Retinal pigment epithelial cell (primary cell): ENCODE measurements around the gene DVL2.

ENCODE experiments used
- DNase-seq: peaks from one replicate; pipeline ENCODE4 v3.0.0-alpha.2; 2010; ENCODE audit warnings: low read depth
- H3K4me3 ChIP-seq: 2 replicates; pipeline ENCODE4 v1.5.1; 2011; ENCODE audit warnings: mild to moderate bottlenecking, low read length, control low read depth, moderate library complexity
- CTCF ChIP-seq: conservative IDR thresholded peaks from 2 replicates; pipeline ENCODE4 v1.5.1; 2011; ENCODE audit warnings: low read depth, low read length, control low read depth, inconsistent platforms

The DVL2 gene

GRCh38 chr17:7204336-7204735 is 30.0 kb downstream of the DVL2 start:
- TF ChIP-seq CTCF = no peak
- H3K4me3 ChIP-seq = peak overlapping the region; percentile 73
- no peak for DNase-seq

GRCh38 chr17:7203391-7203790 is 30.9 kb downstream of the DVL2 start:
- H3K4me3 ChIP-seq = no peak overlapping the region
- TF ChIP-seq CTCF = no peak
- DNase-seq = no peak

DNA sequence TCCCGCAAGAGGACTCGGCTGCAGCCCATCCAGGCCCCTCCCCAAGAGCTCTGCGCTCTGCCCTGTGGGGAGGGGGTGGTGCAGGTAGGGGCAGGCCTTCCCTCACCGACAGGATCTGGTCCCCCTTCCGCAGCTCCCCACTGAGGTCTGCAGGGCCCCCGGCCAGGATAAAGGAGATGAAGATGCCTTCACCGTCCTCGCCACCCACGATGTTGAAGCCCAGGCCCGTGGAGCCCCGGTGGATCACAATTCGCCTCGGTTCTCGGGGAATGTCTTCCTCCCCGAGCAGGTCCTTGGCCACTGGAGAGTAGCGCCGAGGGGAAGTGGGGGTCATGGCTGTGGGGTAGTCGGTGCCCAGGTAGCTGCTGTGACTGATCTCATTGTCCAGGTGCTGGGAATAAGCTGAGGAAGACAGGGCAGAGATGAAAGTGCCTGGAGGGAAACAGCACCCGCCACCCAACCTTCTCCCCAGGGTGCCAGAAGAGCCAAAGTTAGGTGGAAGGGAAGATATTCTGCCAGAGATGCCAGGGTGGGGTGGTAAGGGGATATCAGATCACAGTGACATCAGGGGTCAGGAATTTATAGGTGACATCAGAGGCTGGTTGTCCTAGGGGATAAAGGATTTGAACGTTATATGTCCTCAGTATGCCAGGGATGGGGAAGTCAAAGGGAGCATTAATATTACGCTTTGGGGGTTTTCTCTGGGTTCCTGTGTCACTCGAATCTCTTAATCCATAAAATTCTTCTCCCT is 37.5 kb downstream of the DVL2 start:
- DNase-seq = no peak
- no peak for TF ChIP-seq CTCF
- H3K4me3 ChIP-seq = no peak overlapping the region

DNA sequence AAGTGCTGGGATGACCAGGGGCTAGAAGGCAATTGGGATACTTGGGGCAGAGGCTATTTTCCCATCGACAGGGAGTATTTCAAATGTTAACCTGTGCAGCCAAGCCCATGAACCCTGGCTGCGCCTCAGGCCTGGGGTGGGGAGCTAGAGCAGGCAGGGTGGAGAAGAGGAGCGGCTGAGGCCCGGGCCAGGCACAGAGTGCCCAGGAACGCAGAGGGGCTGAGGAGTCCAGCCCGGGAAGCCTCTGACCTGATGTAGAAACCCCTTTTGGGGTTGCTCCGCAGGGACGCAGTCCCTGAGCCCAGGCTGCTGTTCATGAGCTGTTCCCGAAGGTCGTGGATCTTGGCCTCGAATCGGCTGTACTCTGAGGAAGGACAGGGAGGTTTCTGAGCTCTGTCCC is 38.3 kb downstream of the DVL2 start:
- no peak for TF ChIP-seq CTCF
- DNase-seq = no peak
- H3K4me3 ChIP-seq = no peak overlapping the region

DNA sequence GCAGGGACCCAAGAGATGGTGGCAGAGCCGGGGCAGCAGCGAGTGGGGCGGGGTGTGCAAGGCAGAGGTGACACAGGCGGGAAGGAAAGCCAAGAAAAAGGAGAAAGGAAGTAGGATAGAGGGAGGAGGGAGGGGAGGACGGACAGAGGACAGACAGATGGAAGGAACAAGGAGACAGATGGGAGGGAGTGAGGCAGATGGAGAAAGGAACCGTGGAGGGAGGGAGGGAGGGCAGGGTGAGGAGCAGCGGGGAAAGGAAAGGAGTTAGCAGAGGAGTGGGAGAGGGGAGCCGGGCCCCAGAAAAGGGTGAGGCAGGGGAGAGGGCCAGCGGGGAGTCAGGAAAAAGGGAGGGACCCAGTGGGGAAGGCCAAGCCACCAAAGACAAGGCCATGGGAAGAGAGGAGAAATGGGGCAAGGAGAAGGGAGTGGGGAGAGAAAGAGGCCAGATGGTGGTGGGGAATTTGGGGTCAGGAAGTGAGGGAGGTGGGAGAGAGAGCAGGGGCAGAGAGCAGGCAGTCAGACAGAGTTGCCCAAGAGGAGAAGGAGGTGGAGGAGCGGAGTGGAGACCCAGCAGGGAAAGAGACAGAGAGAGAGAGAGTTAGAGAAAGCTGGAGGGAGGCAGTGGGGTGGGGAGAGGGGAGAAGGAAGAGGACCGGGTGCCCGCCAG is 41.9 kb downstream of the DVL2 start:
- TF ChIP-seq CTCF = no peak
- no peak overlapping the region for H3K4me3 ChIP-seq
- no peak for DNase-seq

DNA sequence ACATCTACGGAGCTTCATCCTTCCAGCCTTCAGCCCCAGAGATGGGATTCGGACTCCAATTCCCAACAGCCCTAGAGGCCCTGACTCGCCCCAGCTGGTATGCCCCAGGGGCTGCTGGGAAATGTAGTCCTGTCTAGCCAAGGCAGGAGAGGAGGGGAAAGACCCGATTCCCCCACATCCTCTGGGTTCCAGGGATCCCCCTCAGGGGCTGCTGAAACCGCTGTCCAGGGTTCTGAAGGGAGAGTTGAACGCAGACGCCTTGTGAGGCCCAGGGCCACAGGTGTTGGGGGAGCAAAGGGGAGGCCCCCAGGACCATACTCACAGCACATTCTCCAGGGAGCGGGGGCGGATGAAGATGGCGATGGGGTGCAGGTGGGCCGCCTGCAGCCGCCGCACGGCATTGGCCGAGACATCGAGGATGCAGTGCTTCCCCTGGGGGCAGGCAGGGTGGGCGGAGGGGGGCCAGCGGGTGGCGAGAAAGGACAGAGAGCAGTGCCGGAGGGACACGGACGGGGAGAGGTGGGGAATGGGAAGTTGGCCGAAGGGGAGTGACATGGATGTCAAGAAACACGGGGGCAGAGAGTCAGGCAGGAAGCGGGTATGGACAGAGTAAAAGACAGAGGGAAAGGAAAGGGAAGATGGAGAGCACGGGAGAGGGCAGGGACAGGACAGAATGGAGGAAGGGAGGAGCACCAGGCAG is 42.6 kb downstream of the DVL2 start:
- no peak for TF ChIP-seq CTCF
- DNase-seq = no peak
- no peak overlapping the region for H3K4me3 ChIP-seq

DNA sequence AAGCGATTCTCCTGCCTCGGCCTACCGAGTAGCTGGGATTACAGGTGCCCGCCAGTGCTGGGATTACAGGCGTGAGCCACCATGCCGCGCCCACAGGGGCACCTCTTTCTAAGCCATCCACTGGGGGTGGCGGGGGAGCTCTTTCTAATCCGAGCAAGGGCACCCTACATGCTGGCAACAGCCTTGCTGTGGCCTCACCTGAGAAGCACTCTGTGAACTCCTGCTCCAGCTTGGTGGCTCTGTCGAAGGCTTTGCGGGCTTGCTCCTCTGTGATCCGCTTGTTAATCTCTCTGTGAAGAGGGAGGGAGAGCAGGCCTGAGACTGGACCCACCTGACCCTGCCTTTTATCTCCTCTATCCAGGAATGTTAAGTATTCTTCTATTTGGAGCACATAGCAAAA is 43.2 kb downstream of the DVL2 start:
- no peak overlapping the region for H3K4me3 ChIP-seq
- DNase-seq = no peak
- no peak for TF ChIP-seq CTCF
